Stomach smooth muscle (tissue), 2 donors: ENCODE results near the gene RIPK1.

ENCODE experiments used
- H3K27ac ChIP-seq: one replicate; pipeline ENCODE4 v1.7.0; 2013; ENCODE audit warnings: mild to moderate bottlenecking, low read length, inconsistent platforms
- H3K27me3 ChIP-seq, 2 donors: one replicate each; pipeline ENCODE4 v1.7.0; 2013; ENCODE audit warnings: low read length in 2 of 2; ENCODE audit not compliant: insufficient read depth in 2 of 2, control insufficient read depth in 1 of 2
- H3K36me3 ChIP-seq, 2 donors: one replicate each; pipeline ENCODE4 v1.7.0; 2013; ENCODE audit warnings: low read length in 2 of 2; ENCODE audit not compliant: control insufficient read depth in 2 of 2, insufficient read depth in 2 of 2
- H3K4me1 ChIP-seq: one replicate; pipeline ENCODE4 v1.7.0; 2013; ENCODE audit warnings: low read length; ENCODE audit not compliant: control insufficient read depth, insufficient read depth
- H3K4me3 ChIP-seq, 2 donors: one replicate each; pipeline ENCODE4 v1.7.0; 2013; ENCODE audit warnings: low read length in 2 of 2
- H3K9ac ChIP-seq, 2 donors: one replicate each; pipeline ENCODE4 v1.7.0; 2013; ENCODE audit warnings: low read length in 2 of 2, mild to moderate bottlenecking in 1 of 2
- H3K9me3 ChIP-seq, 2 donors: one replicate each; pipeline ENCODE4 v1.7.0; 2013; ENCODE audit warnings: low read length in 2 of 2; ENCODE audit not compliant: control insufficient read depth in 2 of 2
- donor health status: healthy.
- donor health status: Pancreatic carcinoma.

RIPK1 gene

GRCh38 chr6:3164388-3164787 is 96.1 kb downstream of the RIPK1 start:
- H3K4me3 ChIP-seq, result no peak overlapping the region
- H3K27ac ChIP-seq, result no peak overlapping the region
- no peak overlapping the region for H3K9ac ChIP-seq
- H3K27me3 ChIP-seq, result no peaks in the 10 kb centered on the region
- H3K36me3 ChIP-seq, result no peaks in the 10 kb centered on the region
- H3K4me1 ChIP-seq, result peaks cover 9% of the 10 kb centered on the region
- no peaks in the 10 kb centered on the region for H3K9me3 ChIP-seq
